ENCODE results near the gene MMS19.
"Not testable (repeated sequence)": the region's sequence is repeated elsewhere in the genome, so short reads cannot be mapped to it uniquely, and the experiment has no call there.

The MMS19 gene

GRCh38 chr10:97503406-97503805 lies 5.2 kb upstream of the MMS19 start:
- DNase-seq (ENCODE audit: low read depth): no peak

- no peak for DNase-seq (ENCODE audit: low read depth)
Measured at GRCh38 chr10:97502916-97503315, 4.7 kb upstream of the MMS19 start.

- DNase-seq (ENCODE audit: low read depth): no peak
Measured at GRCh38 chr10:97500297-97500575, 2.0 kb upstream of the MMS19 start.

GRCh38 chr10:97499561-97500296 lies 1.5 kb upstream of the MMS19 start:
- no peak for DNase-seq (ENCODE audit: low read depth)

- peak; percentile 15 for DNase-seq (ENCODE audit: low read depth)
Measured at GRCh38 chr10:97498841-97499560, 779 bp upstream of the MMS19 start, which contains the start of gene UBTD1. TSS of gene UBTD1 (plus strand) at chr10:97498924. CDS start at chr10:97499204, 280 bp downstream.

GRCh38 chr10:97497572-97498075 lies 598 bp downstream of the MMS19 start:
- peak; percentile 45 for DNase-seq (ENCODE audit: low read depth)

- DNase-seq (ENCODE audit: low read depth): no peak
Measured at GRCh38 chr10:97494863-97495506, 3.2 kb downstream of the MMS19 start.

GRCh38 chr10:97494151-97494550 lies 4.1 kb downstream of the MMS19 start:
- no peak for DNase-seq (ENCODE audit: low read depth)

- no peak for DNase-seq (ENCODE audit: low read depth)
Measured at GRCh38 chr10:97490592-97490991, 7.6 kb downstream of the MMS19 start.

GRCh38 chr10:97485647-97486281 lies 12.5 kb downstream of the MMS19 start:
- DNase-seq (ENCODE audit: low read depth): no peak

GRCh38 chr10:97483921-97484320 lies 14.3 kb downstream of the MMS19 start:
- no peak for DNase-seq (ENCODE audit: low read depth)

GRCh38 chr10:97483506-97483905 lies 14.7 kb downstream of the MMS19 start:
- no peak for DNase-seq (ENCODE audit: low read depth)

- no peak for DNase-seq (ENCODE audit: low read depth)
Measured at GRCh38 chr10:97482381-97482780, 15.8 kb downstream of the MMS19 start.

GRCh38 chr10:97481071-97481470 lies 17.2 kb downstream of the MMS19 start:
- DNase-seq (ENCODE audit: low read depth): no peak

GRCh38 chr10:97479939-97480338 lies 18.3 kb downstream of the MMS19 start:
- DNase-seq (ENCODE audit: low read depth): no peak

GRCh38 chr10:97479410-97479809 lies 18.8 kb downstream of the MMS19 start:
- DNase-seq (ENCODE audit: low read depth): not testable (repeated sequence)

- no peak for DNase-seq (ENCODE audit: low read depth)
Measured at GRCh38 chr10:97475936-97476594, 22.2 kb downstream of the MMS19 start.

GRCh38 chr10:97474918-97475317 lies 23.3 kb downstream of the MMS19 start:
- no peak for DNase-seq (ENCODE audit: low read depth)

- not testable (repeated sequence) for DNase-seq (ENCODE audit: low read depth)
Measured at GRCh38 chr10:97468781-97469180, 29.4 kb downstream of the MMS19 start.

- DNase-seq (ENCODE audit: low read depth): no peak
Measured at GRCh38 chr10:97468162-97468561, 30.1 kb downstream of the MMS19 start.

- no peak for DNase-seq (ENCODE audit: low read depth)
Measured at GRCh38 chr10:97466755-97467154, 31.5 kb downstream of the MMS19 start.

- DNase-seq (ENCODE audit: low read depth): no peak
Measured at GRCh38 chr10:97465982-97466381, 32.2 kb downstream of the MMS19 start.
